Measurements from ENCODE around the gene YTHDF1. TPM values are rescaled to one million over a fixed set of nuclear protein-coding genes. Genes with fewer than 3 reads are reported as not detected.
A peak's percentile ranks its signal among the peaks of the same experiment; 100 is the strongest.

YTHDF1 gene
- total RNA-seq, 1 experiment from 2014 or later = 85.4 TPM

DNA sequence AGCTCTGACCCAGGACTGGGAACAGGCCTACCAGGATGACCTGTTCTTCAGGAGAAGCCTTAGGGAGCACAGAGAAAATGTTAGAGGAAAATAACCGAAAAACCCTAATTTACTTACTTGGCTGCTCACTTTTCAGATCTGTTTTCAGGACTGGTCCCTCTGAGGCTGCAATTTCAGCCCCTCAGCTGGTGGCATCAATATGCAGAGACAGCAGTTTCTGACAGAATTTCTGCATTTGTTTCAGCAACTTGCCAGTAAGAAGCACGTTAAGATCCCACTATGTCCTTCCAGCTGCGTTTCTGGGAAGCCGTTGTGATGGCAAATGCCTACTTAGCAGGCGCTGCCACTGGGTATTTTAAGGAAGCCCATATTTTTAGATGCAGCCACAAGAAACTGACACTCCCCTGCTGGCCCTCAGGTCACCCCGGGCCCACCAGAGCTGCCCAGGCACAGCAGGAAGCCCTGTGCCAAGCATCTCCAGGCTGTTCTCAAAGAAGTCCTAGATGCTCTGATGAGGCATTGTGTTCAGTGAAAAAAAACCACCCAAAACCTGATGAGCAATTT lies 7.5 kb downstream of the YTHDF1 start:
- H3K79me1 ChIP-seq (ENCODE audit: insufficient read depth, low read depth, low read length, poor library complexity, severe bottlenecking) = peaks cover 15% of the 10 kb centered on the region
- H3K18ac ChIP-seq (ENCODE audit: insufficient read length, low read depth, low read length) = no peak overlapping the region
- H3K9ac ChIP-seq (ENCODE audit: extremely low read depth, insufficient read length, low read length) = no peak overlapping the region
- peaks cover 28 to 97% (median 89%) of the 10 kb centered on the region in 3 experiments; a peak in 6 of 7 replicates for H3K36me3 Mint-ChIP-seq (ENCODE audit: insufficient read depth in 1 of 3, low read depth in 3 of 3)
- H3K27ac Mint-ChIP-seq = peak overlapping the region in 1 of 3 experiments; percentile 48; a peak in 1 of 7 replicates
- H4K5ac ChIP-seq (ENCODE audit: insufficient read length, low read depth, low read length) = no peak overlapping the region
- H2AK5ac ChIP-seq (ENCODE audit: insufficient read length, low read length) = no peak overlapping the region
- no peak overlapping the region for H3T11ph ChIP-seq (ENCODE audit: low read length)
- DNase-seq = no peak
- no peak overlapping the region for H3K23ac ChIP-seq (ENCODE audit: insufficient read length, low read depth, low read length)
- H3K79me2 ChIP-seq (ENCODE audit: insufficient read depth, low read length) = peaks cover 40% of the 10 kb centered on the region
- no peaks in the 10 kb centered on the region for H3K9me3 ChIP-seq (ENCODE audit: control insufficient read depth, low read depth, low read length)
- no peak overlapping the region for H3K56ac ChIP-seq (ENCODE audit: insufficient read length, low read depth, low read length)
- no peak overlapping the region for H2BK15ac ChIP-seq (ENCODE audit: low read depth, low read length)
- no peak overlapping the region for H2BK5ac ChIP-seq (ENCODE audit: insufficient read length, low read length)
- H3K14ac ChIP-seq (ENCODE audit: insufficient read depth, low read length) = no peak overlapping the region
- H3K23me2 ChIP-seq (ENCODE audit: insufficient read length, low read depth, low read length, poor library complexity, severe bottlenecking) = no peaks in the 10 kb centered on the region
- H3K27me3 Mint-ChIP-seq (ENCODE audit: low read depth) = no peaks in the 10 kb centered on the region
- TF ChIP-seq, protein P1, sequence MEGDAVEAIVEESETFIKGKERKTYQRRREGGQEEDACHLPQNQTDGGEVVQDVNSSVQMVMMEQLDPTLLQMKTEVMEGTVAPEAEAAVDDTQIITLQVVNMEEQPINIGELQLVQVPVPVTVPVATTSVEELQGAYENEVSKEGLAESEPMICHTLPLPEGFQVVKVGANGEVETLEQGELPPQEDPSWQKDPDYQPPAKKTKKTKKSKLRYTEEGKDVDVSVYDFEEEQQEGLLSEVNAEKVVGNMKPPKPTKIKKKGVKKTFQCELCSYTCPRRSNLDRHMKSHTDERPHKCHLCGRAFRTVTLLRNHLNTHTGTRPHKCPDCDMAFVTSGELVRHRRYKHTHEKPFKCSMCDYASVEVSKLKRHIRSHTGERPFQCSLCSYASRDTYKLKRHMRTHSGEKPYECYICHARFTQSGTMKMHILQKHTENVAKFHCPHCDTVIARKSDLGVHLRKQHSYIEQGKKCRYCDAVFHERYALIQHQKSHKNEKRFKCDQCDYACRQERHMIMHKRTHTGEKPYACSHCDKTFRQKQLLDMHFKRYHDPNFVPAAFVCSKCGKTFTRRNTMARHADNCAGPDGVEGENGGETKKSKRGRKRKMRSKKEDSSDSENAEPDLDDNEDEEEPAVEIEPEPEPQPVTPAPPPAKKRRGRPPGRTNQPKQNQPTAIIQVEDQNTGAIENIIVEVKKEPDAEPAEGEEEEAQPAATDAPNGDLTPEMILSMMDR (conservative IDR thresholded peaks at IDR 0.05) = no peak
- no peak overlapping the region for H2BK20ac ChIP-seq (ENCODE audit: low read depth, low read length, poor library complexity, severe bottlenecking)
- no peaks in the 10 kb centered on the region for H3K4me1 ChIP-seq (ENCODE audit: insufficient read depth, low read length)
- H2AFZ ChIP-seq (ENCODE audit: low read length) = no peak overlapping the region
- WGBS (ENCODE audit: extremely low coverage, insufficient read length, low lambda C conversion rate) = no CpG with 5 or more reads among the region's 6 CpGs
- no peak overlapping the region for H2BK120ac ChIP-seq (ENCODE audit: low read depth, low read length, poor library complexity, severe bottlenecking)
- H3K4ac ChIP-seq (ENCODE audit: low read depth, low read length) = no peak overlapping the region
- H2BK12ac ChIP-seq (ENCODE audit: insufficient read length, low read depth, low read length) = no peak overlapping the region
- H4K8ac ChIP-seq (replicated peaks; ENCODE audit: insufficient read length, low read depth, low read length) = no peak overlapping the region
- no peak overlapping the region for H4K91ac ChIP-seq (ENCODE audit: insufficient read length, low read depth, low read length)
- no peaks in the 10 kb centered on the region for H4K20me1 ChIP-seq (ENCODE audit: control insufficient read depth, insufficient read depth, insufficient read length)
- H3K9me3 Mint-ChIP-seq = no peaks in the 10 kb centered on the region
- no peak overlapping the region for H3K4me2 ChIP-seq (ENCODE audit: insufficient read depth, insufficient read length, low read length)
- peaks cover 4 to 9% of the 10 kb centered on the region in 2 experiments for H3K4me1 Mint-ChIP-seq
- no peaks in the 10 kb centered on the region for H3K27me3 ChIP-seq (ENCODE audit: insufficient read depth, low read length)
- no peak overlapping the region for H3K4me3 Mint-ChIP-seq
- no peak overlapping the region for H3K27ac ChIP-seq (ENCODE audit: insufficient read length, low read depth, low read length)
